ENCODE data around the gene LONRF2.

LONRF2 gene

GRCh38 chr2:100230754-100231153, 91.5 kb downstream of the LONRF2 start:
- no peak for DNase-seq

DNA sequence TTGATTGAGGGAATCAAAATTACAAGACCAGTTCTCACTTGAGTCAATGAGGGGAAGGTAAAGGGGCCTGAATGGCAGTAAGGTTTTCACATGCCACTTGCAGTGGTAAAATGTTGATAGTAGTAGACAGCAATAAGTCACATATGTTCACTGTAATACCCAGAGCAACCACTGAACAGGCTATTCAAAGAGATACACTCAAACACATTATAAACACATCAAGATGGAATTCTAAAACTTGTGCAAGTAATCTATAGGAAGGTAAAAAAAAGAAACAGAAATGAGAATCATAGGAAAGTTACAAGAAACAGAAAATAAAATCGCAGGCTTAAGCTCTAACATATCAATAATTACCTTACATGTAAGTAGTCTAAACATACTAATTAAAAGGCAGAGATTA, 93.3 kb downstream of the LONRF2 start:
- no peak for DNase-seq

DNA sequence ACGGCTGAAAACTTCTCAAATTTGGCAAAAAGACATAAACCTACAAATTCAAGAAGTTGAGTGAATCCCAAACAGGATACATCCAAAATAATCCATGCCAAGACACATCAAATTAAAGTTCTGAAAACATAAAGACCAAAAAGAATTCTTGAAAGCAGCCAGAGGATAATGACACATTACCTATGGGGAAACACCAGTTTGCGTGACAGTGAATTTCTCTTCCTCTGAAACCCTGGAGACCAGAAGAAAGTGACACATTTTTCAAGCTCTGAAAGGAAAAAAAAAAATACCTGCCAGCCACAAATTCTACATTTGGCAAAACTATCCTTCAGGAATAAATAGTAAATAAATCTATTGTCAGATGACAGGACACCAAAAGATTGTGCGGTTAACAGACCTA, 93.9 kb downstream of the LONRF2 start:
- DNase-seq = no peak

- DNase-seq = no peak
These were observed 97.2 kb downstream of the LONRF2 start for GRCh38 chr2:100224988-100225710.

- no peak for DNase-seq
These were observed 98.8 kb downstream of the LONRF2 start for GRCh38 chr2:100223502-100223901.

Measured in stimulated activated CD8-positive, alpha-beta memory T cell treated with anti-CD3 and anti-CD28 coated beads, Interleukin-4, amount 100 ng/mL, for 48 hours (primary cell).